PFSK-1 (cell line): ENCODE data around the gene TP53BP1.

ENCODE experiments used
- FOXP2 ChIP-seq: optimal IDR thresholded peaks from 2 replicates; pipeline ENCODE3; 2011; ENCODE audit warnings: borderline replicate concordance, control low read depth, inconsistent platforms; ENCODE audit not compliant: insufficient read depth; ENCODE audit errors: extremely low read length, extremely low read depth
- POLR2AphosphoS5 ChIP-seq: IDR thresholded peaks from 2 replicates; pipeline ENCODE4 v1.6.1; 2012; ENCODE audit warnings: low read depth, mild to moderate bottlenecking, control low read depth, low read length, moderate library complexity
- SIN3A ChIP-seq: IDR thresholded peaks from 2 replicates; pipeline ENCODE4 v1.6.1; 2012; ENCODE audit warnings: mild to moderate bottlenecking, low read length, moderate library complexity, borderline replicate concordance; ENCODE audit not compliant: insufficient read depth
- TAF1 ChIP-seq: IDR thresholded peaks from 2 replicates; pipeline ENCODE4 v1.6.1; 2012; ENCODE audit warnings: low read length, control low read depth, borderline replicate concordance; ENCODE audit not compliant: insufficient read depth
- TF ChIP-seq, protein P1 (sequence below), 2 experiments: IDR thresholded peaks; 2 replicates each; pipeline versions ENCODE4 v1.6.1 to v1.8.0; 2011 to 2012; ENCODE audit warnings: low read depth in 2 of 2, low read length in 2 of 2, control low read depth in 1 of 2, inconsistent platforms in 1 of 2, mild to moderate bottlenecking in 1 of 2, moderate library complexity in 1 of 2; ENCODE audit not compliant: insufficient read depth in 1 of 2

Gene TP53BP1

DNA sequence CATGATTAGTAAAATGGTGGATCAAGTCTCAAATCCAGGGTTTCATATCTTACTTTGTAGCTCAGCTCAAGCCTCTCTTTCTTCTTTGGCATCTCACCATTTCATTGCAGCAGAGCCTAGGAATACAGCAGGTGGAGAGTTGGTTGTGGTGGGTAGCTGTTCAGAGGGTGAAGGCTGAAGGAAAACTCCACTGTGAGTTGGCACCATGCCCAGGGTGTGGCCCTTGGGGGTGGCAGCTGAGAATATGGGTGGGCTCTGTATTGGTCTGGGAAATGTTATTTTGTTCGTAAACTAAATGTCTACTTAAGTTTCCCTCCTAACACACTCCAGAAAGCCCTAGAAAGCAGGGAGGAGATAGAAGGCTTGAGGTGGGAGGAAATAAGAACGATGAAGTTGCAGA is 22.8 kb upstream of the TP53BP1 start:
- TF ChIP-seq TAF1, result no peak
- TF ChIP-seq, protein P1, sequence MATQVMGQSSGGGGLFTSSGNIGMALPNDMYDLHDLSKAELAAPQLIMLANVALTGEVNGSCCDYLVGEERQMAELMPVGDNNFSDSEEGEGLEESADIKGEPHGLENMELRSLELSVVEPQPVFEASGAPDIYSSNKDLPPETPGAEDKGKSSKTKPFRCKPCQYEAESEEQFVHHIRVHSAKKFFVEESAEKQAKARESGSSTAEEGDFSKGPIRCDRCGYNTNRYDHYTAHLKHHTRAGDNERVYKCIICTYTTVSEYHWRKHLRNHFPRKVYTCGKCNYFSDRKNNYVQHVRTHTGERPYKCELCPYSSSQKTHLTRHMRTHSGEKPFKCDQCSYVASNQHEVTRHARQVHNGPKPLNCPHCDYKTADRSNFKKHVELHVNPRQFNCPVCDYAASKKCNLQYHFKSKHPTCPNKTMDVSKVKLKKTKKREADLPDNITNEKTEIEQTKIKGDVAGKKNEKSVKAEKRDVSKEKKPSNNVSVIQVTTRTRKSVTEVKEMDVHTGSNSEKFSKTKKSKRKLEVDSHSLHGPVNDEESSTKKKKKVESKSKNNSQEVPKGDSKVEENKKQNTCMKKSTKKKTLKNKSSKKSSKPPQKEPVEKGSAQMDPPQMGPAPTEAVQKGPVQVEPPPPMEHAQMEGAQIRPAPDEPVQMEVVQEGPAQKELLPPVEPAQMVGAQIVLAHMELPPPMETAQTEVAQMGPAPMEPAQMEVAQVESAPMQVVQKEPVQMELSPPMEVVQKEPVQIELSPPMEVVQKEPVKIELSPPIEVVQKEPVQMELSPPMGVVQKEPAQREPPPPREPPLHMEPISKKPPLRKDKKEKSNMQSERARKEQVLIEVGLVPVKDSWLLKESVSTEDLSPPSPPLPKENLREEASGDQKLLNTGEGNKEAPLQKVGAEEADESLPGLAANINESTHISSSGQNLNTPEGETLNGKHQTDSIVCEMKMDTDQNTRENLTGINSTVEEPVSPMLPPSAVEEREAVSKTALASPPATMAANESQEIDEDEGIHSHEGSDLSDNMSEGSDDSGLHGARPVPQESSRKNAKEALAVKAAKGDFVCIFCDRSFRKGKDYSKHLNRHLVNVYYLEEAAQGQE (IDR thresholded peaks at IDR 0.05; ENCODE audit: insufficient read depth in 1 of 2, low read depth in 2 of 2, low read length in 2 of 2), result no peak
- TF ChIP-seq SIN3A, result no peak
- TF ChIP-seq FOXP2, result no peak
- TF ChIP-seq POLR2AphosphoS5, result no peak

DNA sequence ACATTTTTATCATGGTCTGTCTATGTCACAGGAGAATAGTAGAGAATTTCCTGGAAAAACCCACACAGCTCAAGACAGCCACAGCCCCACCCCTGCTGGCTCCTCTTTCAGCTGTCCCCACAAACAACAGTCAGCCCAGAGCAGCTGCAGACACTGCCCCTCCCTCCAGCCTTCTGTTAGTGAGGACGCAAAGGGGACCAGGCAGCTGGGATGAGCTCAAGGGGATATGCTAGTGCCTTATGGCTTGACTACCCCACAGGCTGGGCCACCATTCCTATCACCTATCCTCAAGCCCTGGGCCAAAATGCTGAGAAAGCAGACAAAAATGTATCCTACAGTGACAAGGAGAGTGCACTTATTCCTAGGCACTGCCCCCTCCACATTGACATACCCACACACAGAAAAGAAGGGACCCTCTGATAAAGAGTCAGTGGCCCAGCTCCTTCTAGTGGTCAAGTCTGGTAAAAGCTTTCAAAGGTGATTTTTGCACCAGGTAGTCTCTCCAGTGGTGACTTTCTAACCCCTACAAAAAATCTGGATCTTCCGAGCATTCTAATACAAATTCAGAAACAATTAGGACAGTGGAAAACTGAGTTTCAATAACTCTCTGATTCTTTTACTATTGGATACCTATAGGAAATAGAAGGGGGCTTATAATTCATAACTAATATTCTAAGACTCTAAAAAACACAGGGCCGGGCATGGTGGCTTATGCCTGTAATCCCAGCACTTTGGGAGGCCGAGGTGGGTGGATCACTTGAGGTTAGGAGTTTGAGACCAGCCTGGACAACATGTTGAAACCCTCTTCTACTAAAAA is 21.5 kb upstream of the TP53BP1 start:
- TF ChIP-seq TAF1 (no peak), FOXP2 (no peak), POLR2AphosphoS5 (no peak), SIN3A (no peak)
- TF ChIP-seq, protein P1 (IDR thresholded peaks at IDR 0.05; ENCODE audit: insufficient read depth in 1 of 2, low read depth in 2 of 2, low read length in 2 of 2), result no peak

DNA sequence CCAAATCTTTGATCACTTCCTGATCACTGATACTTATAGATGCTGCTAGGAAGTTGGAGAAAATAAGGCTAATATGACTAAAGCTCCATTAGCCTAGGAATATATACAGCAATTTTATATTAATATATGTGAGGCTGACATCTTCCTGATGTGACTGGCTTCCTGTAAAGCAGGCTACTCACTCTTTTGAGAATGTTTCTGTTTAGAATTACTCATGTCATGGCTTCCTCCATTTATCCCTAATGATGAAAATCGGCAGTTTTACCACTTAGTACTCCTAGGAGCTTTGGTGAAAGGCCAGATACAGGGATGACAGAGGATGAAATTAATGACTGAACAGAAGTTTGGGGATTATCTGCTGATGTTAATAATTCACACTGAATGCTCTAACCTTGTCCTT is 20.6 kb upstream of the TP53BP1 start:
- TF ChIP-seq POLR2AphosphoS5 (no peak), FOXP2 (no peak), SIN3A (no peak), TAF1 (no peak)
- TF ChIP-seq, protein P1 (IDR thresholded peaks at IDR 0.05; ENCODE audit: insufficient read depth in 1 of 2, low read depth in 2 of 2, low read length in 2 of 2), result no peak

DNA sequence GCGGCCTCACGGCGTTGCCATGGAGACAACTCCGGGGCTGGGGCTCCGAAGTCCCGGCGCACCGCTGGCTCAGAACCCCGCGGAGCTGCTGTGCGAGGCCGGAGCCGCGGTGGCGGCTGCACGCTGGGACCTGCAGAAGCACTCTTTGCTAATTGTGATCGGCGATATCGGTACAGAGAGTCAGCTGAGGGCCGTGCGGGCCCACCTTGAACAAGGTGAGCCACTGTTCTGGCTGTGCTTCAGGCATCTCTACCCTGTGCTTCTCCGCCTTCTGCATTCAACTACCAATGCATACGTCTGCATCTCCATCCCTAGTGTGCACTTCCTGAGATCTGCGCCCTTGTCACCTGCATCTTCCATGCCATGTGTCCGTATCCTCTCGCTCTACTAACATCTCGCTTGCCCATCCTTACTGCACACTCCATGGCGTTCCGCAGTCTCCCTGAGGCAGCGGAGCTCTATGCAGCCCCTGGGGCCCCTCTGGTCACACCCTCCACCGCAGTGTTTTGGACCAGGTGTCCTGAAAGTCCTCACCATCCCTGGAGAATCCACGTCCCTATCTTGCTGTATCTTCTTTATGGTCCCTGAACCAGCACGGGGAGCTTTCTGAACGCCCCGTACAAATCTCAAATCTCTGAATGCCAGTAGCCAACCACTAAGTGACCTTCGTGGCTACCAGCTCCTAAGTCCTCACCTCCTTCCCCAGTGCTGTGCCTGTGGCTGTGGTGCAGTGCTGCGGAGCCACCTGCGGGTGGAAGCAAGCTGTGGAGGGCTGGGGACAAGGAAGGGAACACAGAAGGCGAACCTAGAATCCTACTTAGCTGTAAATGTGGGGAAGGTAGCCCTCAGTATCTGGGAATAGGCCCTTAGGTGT is 18.3 kb upstream of the TP53BP1 start:
- TF ChIP-seq, protein P1 (IDR thresholded peaks at IDR 0.05; ENCODE audit: insufficient read depth in 1 of 2, low read depth in 2 of 2, low read length in 2 of 2), result no peak
- TF ChIP-seq SIN3A (no peak), TAF1 (no peak), POLR2AphosphoS5 (no peak), FOXP2 (no peak)
